IMR-90 (cell line): ENCODE data around the gene NCOA3. TPM values are rescaled to one million over a fixed set of nuclear protein-coding genes. Genes with fewer than 3 reads are reported as not detected.

Experiments
- ATAC-seq: fragments of 200-7000 bp; cut with Tn5 transposase; 2 replicates; pipeline ENCODE4 v1.9.1; 2020; ENCODE audit warnings: low read depth, mild to moderate bottlenecking, moderate library complexity
- BruUV-seq: library from RNA; stranded (reverse); fragments of 400-500 nt; replicated peaks from 2 replicates; lab custom pipeline; 2021; lab: Mats Ljungman, UMichigan
- CTCF ChIA-PET: fragments of 300-600 bp; formaldehyde crosslinking; extraction: SDS; loops from one replicate; lab custom pipeline; 2021; ENCODE audit warnings: antibody characterized with exemption; lab: Yijun Ruan, JAX
- POLR2A ChIA-PET: fragments of 300-600 bp; sonication (Branson Sonifier 250); formaldehyde crosslinking; loops from one replicate; lab custom pipeline; 2022; ENCODE audit warnings: antibody characterized with exemption; ENCODE audit not compliant: unreplicated experiment; lab: Charles Lee
- DNase-seq: peaks from one replicate; pipeline ENCODE4 v3.0.0; 2013
- H2AFZ ChIP-seq: replicated peaks from 2 replicates; pipeline ENCODE3; 2013; ENCODE audit warnings: low read length, mild to moderate bottlenecking; ENCODE audit not compliant: poor library complexity
- H2AK5ac ChIP-seq: 2 replicates; pipeline ENCODE4 v1.6.1; 2013; ENCODE audit warnings: low read depth, low read length, inconsistent platforms
- H2AK9ac ChIP-seq: replicated peaks from 2 replicates; pipeline ENCODE3; 2013; ENCODE audit warnings: mild to moderate bottlenecking, low read depth, low read length, moderate library complexity; ENCODE audit not compliant: poor library complexity
- H2BK120ac ChIP-seq: 2 replicates; pipeline ENCODE4 v1.6.1; 2013; ENCODE audit warnings: low read depth, low read length, inconsistent platforms
- H2BK15ac ChIP-seq: 3 replicates; pipeline ENCODE4 v1.6.1; 2013; ENCODE audit warnings: low read depth, low read length, inconsistent platforms
- H2BK20ac ChIP-seq: 2 replicates; pipeline ENCODE4 v1.6.1; 2013; ENCODE audit warnings: low read depth, mild to moderate bottlenecking, inconsistent platforms, low read length, moderate library complexity
- H2BK5ac ChIP-seq: 2 replicates; pipeline ENCODE4 v1.6.1; 2013; ENCODE audit warnings: mild to moderate bottlenecking, low read depth, low read length, inconsistent platforms; ENCODE audit not compliant: poor library complexity, severe bottlenecking
- H3K14ac ChIP-seq: replicated peaks from 2 replicates; pipeline ENCODE4 v1.6.1; 2013; ENCODE audit warnings: low read depth, low read length, inconsistent platforms
- H3K18ac ChIP-seq: 2 replicates; pipeline ENCODE4 v1.6.1; 2013; ENCODE audit warnings: low read depth, low read length, control low read depth
- H3K23ac ChIP-seq: 2 replicates; pipeline ENCODE4 v1.6.1; 2013; ENCODE audit warnings: low read depth, low read length, inconsistent platforms
- H3K27ac ChIP-seq: 2 replicates; pipeline ENCODE4 v1.5.1; 2013; ENCODE audit warnings: mild to moderate bottlenecking, control low read depth, low read length; ENCODE audit not compliant: insufficient read depth
- H3K27me3 ChIP-seq: 2 replicates; pipeline ENCODE4 v1.6.1; 2013; ENCODE audit warnings: low read length; ENCODE audit not compliant: control insufficient read depth, insufficient read depth
- H3K36me3 ChIP-seq: 2 replicates; pipeline ENCODE4 v1.6.1; 2013; ENCODE audit warnings: low read length, mixed read lengths; ENCODE audit not compliant: control insufficient read depth, insufficient read depth
- H3K4ac ChIP-seq: 2 replicates; pipeline ENCODE4 v1.6.1; 2013; ENCODE audit warnings: low read depth, low read length, inconsistent platforms
- H3K4me1 ChIP-seq: 2 replicates; pipeline ENCODE4 v1.6.1; 2013; ENCODE audit warnings: low read length, mixed read lengths; ENCODE audit not compliant: control insufficient read depth, insufficient read depth
- H3K4me2 ChIP-seq: 2 replicates; pipeline ENCODE4 v1.6.1; 2013; ENCODE audit warnings: low read depth, mild to moderate bottlenecking, control low read depth, low read length, moderate library complexity
- H3K4me3 ChIP-seq: 2 replicates; pipeline ENCODE4 v1.5.1; 2013; ENCODE audit warnings: low read depth, mild to moderate bottlenecking, control low read depth, low read length, moderate library complexity; ENCODE audit not compliant: insufficient read depth
- H3K56ac ChIP-seq: 2 replicates; pipeline ENCODE4 v1.6.1; 2013; ENCODE audit warnings: low read length, inconsistent platforms; ENCODE audit not compliant: insufficient read depth; ENCODE audit errors: extremely low read depth
- H3K79me1 ChIP-seq, 2 experiments: 2 replicates each; pipeline ENCODE4 v1.6.1; 2013; ENCODE audit warnings: low read length in 2 of 2, inconsistent platforms in 1 of 2, low read depth in 1 of 2
- H3K9ac ChIP-seq: 2 replicates; pipeline ENCODE4 v1.6.1; 2013; ENCODE audit warnings: low read depth, low read length, control low read depth
- H3K9me1 ChIP-seq: 2 replicates; pipeline ENCODE4 v1.6.1; 2013; ENCODE audit warnings: low read length, inconsistent platforms; ENCODE audit not compliant: insufficient read depth
- H3K9me3 ChIP-seq: 2 replicates; pipeline ENCODE4 v1.6.1; 2013; ENCODE audit warnings: low read length; ENCODE audit not compliant: control insufficient read depth, insufficient read depth
- H4K20me1 ChIP-seq: 2 replicates; pipeline ENCODE4 v1.6.1; 2013; ENCODE audit warnings: low read length, inconsistent platforms; ENCODE audit not compliant: insufficient read depth
- H4K5ac ChIP-seq: 2 replicates; pipeline ENCODE4 v1.6.1; 2013; ENCODE audit warnings: mild to moderate bottlenecking, low read depth, low read length, control low read depth
- H4K8ac ChIP-seq, 2 experiments: 2 replicates each; pipeline ENCODE4 v1.6.1; 2013; ENCODE audit warnings: low read depth in 2 of 2, low read length in 2 of 2, control low read depth in 1 of 2, inconsistent platforms in 1 of 2
- H4K91ac ChIP-seq: 2 replicates; pipeline ENCODE4 v1.6.1; 2013; ENCODE audit warnings: low read depth, low read length, inconsistent platforms; ENCODE audit not compliant: insufficient read depth
- BHLHE40 ChIP-seq: fragments of 150-350 bp; IDR thresholded peaks from 2 replicates; pipeline ENCODE4 v1.6.1; 2016; ENCODE audit warnings: mild to moderate bottlenecking, low read depth, low read length
- CEBPB ChIP-seq: IDR thresholded peaks from 2 replicates; pipeline ENCODE4 v1.6.1; 2012; ENCODE audit warnings: low read depth, low read length, improper control_type of control experiment
- CHD1 ChIP-seq: IDR thresholded peaks from 2 replicates; pipeline ENCODE4 v1.6.1; 2012; ENCODE audit warnings: low read depth, low read length, improper control_type of control experiment
- FOS ChIP-seq: fragments of 150-350 bp; IDR thresholded peaks from 2 replicates; pipeline ENCODE4 v1.6.1; 2016; ENCODE audit warnings: low read depth, low read length
- MAFK ChIP-seq: IDR thresholded peaks from 2 replicates; pipeline ENCODE4 v1.6.1; 2012; ENCODE audit warnings: low read depth, low read length, improper control_type of control experiment
- MAZ ChIP-seq: IDR thresholded peaks from 2 replicates; pipeline ENCODE4 v1.6.1; 2012; ENCODE audit warnings: low read depth, mild to moderate bottlenecking, low read length, improper control_type of control experiment, moderate library complexity, borderline replicate concordance
- MXI1 ChIP-seq: IDR thresholded peaks from 2 replicates; pipeline ENCODE4 v1.6.1; 2012; ENCODE audit warnings: low read depth, mild to moderate bottlenecking, low read length, moderate library complexity, borderline replicate concordance
- NFE2L2 ChIP-seq: fragments of 150-350 bp; IDR thresholded peaks from 2 replicates; pipeline ENCODE4 v1.6.1; 2016; ENCODE audit warnings: low read depth, mild to moderate bottlenecking, low read length
- POLR2A ChIP-seq: IDR thresholded peaks from 2 replicates; pipeline ENCODE4 v1.6.1; 2012; ENCODE audit warnings: mild to moderate bottlenecking, low read depth, low read length
- RAD21 ChIP-seq: IDR thresholded peaks from 2 replicates; pipeline ENCODE4 v1.6.1; 2012; ENCODE audit warnings: low read length, improper control_type of control experiment
- RCOR1 ChIP-seq: IDR thresholded peaks from 2 replicates; pipeline ENCODE4 v1.6.1; 2012; ENCODE audit warnings: mild to moderate bottlenecking, low read length, improper control_type of control experiment; ENCODE audit not compliant: insufficient replicate concordance
- RFX5 ChIP-seq: IDR thresholded peaks from 2 replicates; pipeline ENCODE4 v1.8.0; 2012; ENCODE audit warnings: low read depth, mild to moderate bottlenecking, low read length, moderate library complexity
- SMC3 ChIP-seq: fragments of 150-350 bp; IDR thresholded peaks from 2 replicates; pipeline ENCODE4 v1.6.1; 2016; ENCODE audit warnings: low read depth, mild to moderate bottlenecking, antibody characterized with exemption, low read length, moderate library complexity
- WGBS, 2 experiments: methylation state at CpG; one replicate each; pipeline versions ENCODE4 v1.1.5 to v1.1.7; 2013; ENCODE audit warnings: missing lambda C conversion rate in 2 of 2; ENCODE audit not compliant: insufficient read length in 1 of 2; ENCODE audit errors: extremely low coverage in 2 of 2; 5-methylcytosine and 5-hydroxymethylcytosine counted together
- dilution Hi-C: fragments of 300-500 bp; cut with HindIII; formaldehyde crosslinking; loops from one replicate; pipeline ENCODE4 v1.14.3; 2018; ENCODE audit warnings: low sequenced_read_pairs; ENCODE audit not compliant: unreplicated experiment
- in situ Hi-C: fragments of 300-500 bp; cut with MboI; formaldehyde crosslinking; loops from 3 replicates; pipeline ENCODE4 v1.14.3; 2019; ENCODE audit warnings: low sequenced_read_pairs, inconsistent platforms, mixed read lengths
- intact Hi-C: fragments of 100-400 bp; cut with micrococcal nuclease; formaldehyde crosslinking; loops from 2 replicates; pipeline ENCODE4 v1.10.0; 2022
- polyA plus RNA-seq, 3 experiments: library from polyadenylated mRNA; depleted of rRNA; stranded (reverse); fragments of >200 nt; gene quantifications; 2 replicates each; pipeline ENCODE4 v1.2.3, GENCODE V29; 2012; ENCODE audit warnings: low replicate concordance in 1 of 3
- total RNA-seq: library from RNA; depleted of rRNA; stranded (reverse); fragments of >200 nt; gene quantifications from 2 replicates; pipeline ENCODE4 v1.2.3, GENCODE V29; 2012
- TF ChIP-seq, protein P1 (sequence below): fragments of 150-350 bp; IDR thresholded peaks from 2 replicates; pipeline ENCODE4 v1.6.1; 2017; ENCODE audit warnings: mild to moderate bottlenecking, antibody characterized with exemption, low read length, low read depth
- TF ChIP-seq, protein P2 (sequence below): conservative IDR thresholded peaks from 2 replicates; pipeline ENCODE4 v1.5.1; 2012; ENCODE audit warnings: mild to moderate bottlenecking, low read depth, low read length, improper control_type of control experiment
- TF ChIP-seq, protein P3 (sequence below): fragments of 150-350 bp; IDR thresholded peaks from 2 replicates; pipeline ENCODE4 v1.6.1; 2016; ENCODE audit warnings: low read depth, mild to moderate bottlenecking, low read length, moderate library complexity, borderline replicate concordance

The NCOA3 gene
- total and polyA plus RNA-seq, 2 of the 4 experiments (the other 2 are of a cell fraction): 8.8 to 29.0 TPM

- no TSS peak for BruUV-seq
- ATAC-seq: no peak
- H4K8ac ChIP-seq: no peak overlapping the region
These were observed 167.4 kb downstream of the NCOA3 start for GRCh38 chr20:47669152-47669425.

More at GRCh38 chr20:47669152-47669425, 167.4 kb downstream of the NCOA3 start:
- H4K20me1 ChIP-seq: no peaks in the 10 kb centered on the region
- ChIA-PET POLR2A (no interaction called here), CTCF (interaction anchor here (1.1 kb wide), 1 partner anchor 626 kb away, joined by 3 read pairs; no protein-coding TSS in a partner anchor)
- no peak overlapping the region for H3K56ac ChIP-seq
- TF ChIP-seq MXI1 (no peak), BHLHE40 (no peak), RAD21 (no peak), FOS (no peak), RFX5 (no peak), NFE2L2 (no peak), RCOR1 (no peak), CHD1 (no peak), CEBPB (no peak), POLR2A (no peak), SMC3 (no peak), MAFK (no peak), MAZ (no peak)
- TF ChIP-seq, protein P1, sequence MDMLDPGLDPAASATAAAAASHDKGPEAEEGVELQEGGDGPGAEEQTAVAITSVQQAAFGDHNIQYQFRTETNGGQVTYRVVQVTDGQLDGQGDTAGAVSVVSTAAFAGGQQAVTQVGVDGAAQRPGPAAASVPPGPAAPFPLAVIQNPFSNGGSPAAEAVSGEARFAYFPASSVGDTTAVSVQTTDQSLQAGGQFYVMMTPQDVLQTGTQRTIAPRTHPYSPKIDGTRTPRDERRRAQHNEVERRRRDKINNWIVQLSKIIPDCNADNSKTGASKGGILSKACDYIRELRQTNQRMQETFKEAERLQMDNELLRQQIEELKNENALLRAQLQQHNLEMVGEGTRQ: no peak
- TF ChIP-seq, protein P2, sequence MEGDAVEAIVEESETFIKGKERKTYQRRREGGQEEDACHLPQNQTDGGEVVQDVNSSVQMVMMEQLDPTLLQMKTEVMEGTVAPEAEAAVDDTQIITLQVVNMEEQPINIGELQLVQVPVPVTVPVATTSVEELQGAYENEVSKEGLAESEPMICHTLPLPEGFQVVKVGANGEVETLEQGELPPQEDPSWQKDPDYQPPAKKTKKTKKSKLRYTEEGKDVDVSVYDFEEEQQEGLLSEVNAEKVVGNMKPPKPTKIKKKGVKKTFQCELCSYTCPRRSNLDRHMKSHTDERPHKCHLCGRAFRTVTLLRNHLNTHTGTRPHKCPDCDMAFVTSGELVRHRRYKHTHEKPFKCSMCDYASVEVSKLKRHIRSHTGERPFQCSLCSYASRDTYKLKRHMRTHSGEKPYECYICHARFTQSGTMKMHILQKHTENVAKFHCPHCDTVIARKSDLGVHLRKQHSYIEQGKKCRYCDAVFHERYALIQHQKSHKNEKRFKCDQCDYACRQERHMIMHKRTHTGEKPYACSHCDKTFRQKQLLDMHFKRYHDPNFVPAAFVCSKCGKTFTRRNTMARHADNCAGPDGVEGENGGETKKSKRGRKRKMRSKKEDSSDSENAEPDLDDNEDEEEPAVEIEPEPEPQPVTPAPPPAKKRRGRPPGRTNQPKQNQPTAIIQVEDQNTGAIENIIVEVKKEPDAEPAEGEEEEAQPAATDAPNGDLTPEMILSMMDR: no peak
- TF ChIP-seq, protein P3, sequence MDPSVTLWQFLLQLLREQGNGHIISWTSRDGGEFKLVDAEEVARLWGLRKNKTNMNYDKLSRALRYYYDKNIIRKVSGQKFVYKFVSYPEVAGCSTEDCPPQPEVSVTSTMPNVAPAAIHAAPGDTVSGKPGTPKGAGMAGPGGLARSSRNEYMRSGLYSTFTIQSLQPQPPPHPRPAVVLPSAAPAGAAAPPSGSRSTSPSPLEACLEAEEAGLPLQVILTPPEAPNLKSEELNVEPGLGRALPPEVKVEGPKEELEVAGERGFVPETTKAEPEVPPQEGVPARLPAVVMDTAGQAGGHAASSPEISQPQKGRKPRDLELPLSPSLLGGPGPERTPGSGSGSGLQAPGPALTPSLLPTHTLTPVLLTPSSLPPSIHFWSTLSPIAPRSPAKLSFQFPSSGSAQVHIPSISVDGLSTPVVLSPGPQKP: no peak
- no peak overlapping the region for H2BK5ac ChIP-seq
- dilution Hi-C loops: no loop called here
- H3K36me3 ChIP-seq: no peaks in the 10 kb centered on the region
- H4K5ac ChIP-seq: no peak overlapping the region
- no peak overlapping the region for H3K4ac ChIP-seq
- peaks cover 8% of the 10 kb centered on the region for H3K27me3 ChIP-seq
- no peaks in the 10 kb centered on the region for H3K9me1 ChIP-seq
- H2AFZ ChIP-seq: no peak overlapping the region
- no peak overlapping the region for H2AK9ac ChIP-seq
- H2AK5ac ChIP-seq: no peak overlapping the region
- intact Hi-C loops: no loop called here
- no peaks in the 10 kb centered on the region for H3K79me1 ChIP-seq
- no peak overlapping the region for H3K4me3 ChIP-seq
- H3K4me2 ChIP-seq: no peak overlapping the region
- no peak overlapping the region for H3K9ac ChIP-seq
- no peak overlapping the region for H3K18ac ChIP-seq
- no peak overlapping the region for H3K27ac ChIP-seq
- no peak overlapping the region for H2BK15ac ChIP-seq
- H2BK20ac ChIP-seq: no peak overlapping the region
- no peaks in the 10 kb centered on the region for H3K4me1 ChIP-seq
- no peak for DNase-seq
- in situ Hi-C loops: loop anchor here (25.0 kb wide), 1 partner anchor 1243 kb away; the partner anchor contains the start of gene ARFGEF2
- no peak overlapping the region for H3K14ac ChIP-seq
- 79% methylated on average over 3 of the region's 8 CpGs; no CpG with 5 or more reads in 1 of the 2 experiments for WGBS, 2 experiments
- no peak overlapping the region for H4K91ac ChIP-seq
- H3K9me3 ChIP-seq: no peaks in the 10 kb centered on the region
- no peak overlapping the region for H3K23ac ChIP-seq
- H2BK120ac ChIP-seq: no peak overlapping the region
